ENCODE data around the gene ZBTB47.

The ZBTB47 gene

GRCh38 chr3:42685891-42686820, 32.7 kb downstream of the ZBTB47 start:
- no peak for DNase-seq (ENCODE audit: low read depth)
- H3K4me3 ChIP-seq (ENCODE audit: low read depth, low read length), result no peak overlapping the region
- TF ChIP-seq MYC (IDR thresholded peaks at IDR 0.05; ENCODE audit: low read depth, low read length), result no peak
- no peak for TF ChIP-seq MAX (IDR thresholded peaks at IDR 0.05; ENCODE audit: low read depth, low read length)
- TF ChIP-seq CTCF (IDR thresholded peaks at IDR 0.05; ENCODE audit: low read depth, low read length), result no peak
- TF ChIP-seq POLR2A (IDR thresholded peaks at IDR 0.05; ENCODE audit: extremely low read depth, insufficient read length), result no peak

GRCh38 chr3:42686832-42687650, 33.5 kb downstream of the ZBTB47 start:
- no peak for TF ChIP-seq MYC (IDR thresholded peaks at IDR 0.05; ENCODE audit: low read depth, low read length)
- TF ChIP-seq MAX (IDR thresholded peaks at IDR 0.05; ENCODE audit: low read depth, low read length), result no peak
- no peak for TF ChIP-seq CTCF (IDR thresholded peaks at IDR 0.05; ENCODE audit: low read depth, low read length)
- TF ChIP-seq POLR2A (IDR thresholded peaks at IDR 0.05; ENCODE audit: extremely low read depth, insufficient read length), result no peak
- H3K4me3 ChIP-seq (ENCODE audit: low read depth, low read length), result no peak overlapping the region
- DNase-seq (ENCODE audit: low read depth), result no peak

GRCh38 chr3:42688016-42688415, 34.5 kb downstream of the ZBTB47 start:
- no peak for TF ChIP-seq CTCF (IDR thresholded peaks at IDR 0.05; ENCODE audit: low read depth, low read length)
- TF ChIP-seq POLR2A (IDR thresholded peaks at IDR 0.05; ENCODE audit: extremely low read depth, insufficient read length), result no peak
- no peak for TF ChIP-seq MYC (IDR thresholded peaks at IDR 0.05; ENCODE audit: low read depth, low read length)
- no peak for TF ChIP-seq MAX (IDR thresholded peaks at IDR 0.05; ENCODE audit: low read depth, low read length)
- no peak overlapping the region for H3K4me3 ChIP-seq (ENCODE audit: low read depth, low read length)
- DNase-seq (ENCODE audit: low read depth), result no peak

GRCh38 chr3:42688487-42689420, 35.3 kb downstream of the ZBTB47 start:
- TF ChIP-seq MAX (IDR thresholded peaks at IDR 0.05; ENCODE audit: low read depth, low read length), result no peak
- no peak for TF ChIP-seq MYC (IDR thresholded peaks at IDR 0.05; ENCODE audit: low read depth, low read length)
- no peak for TF ChIP-seq POLR2A (IDR thresholded peaks at IDR 0.05; ENCODE audit: extremely low read depth, insufficient read length)
- no peak for TF ChIP-seq CTCF (IDR thresholded peaks at IDR 0.05; ENCODE audit: low read depth, low read length)
- DNase-seq (ENCODE audit: low read depth), result no peak
- no peak overlapping the region for H3K4me3 ChIP-seq (ENCODE audit: low read depth, low read length)

- no peak overlapping the region for H3K4me3 ChIP-seq (ENCODE audit: low read depth, low read length)
Observed at GRCh38 chr3:42689421-42690014, 36.0 kb downstream of the ZBTB47 start.

More at GRCh38 chr3:42689421-42690014, 36.0 kb downstream of the ZBTB47 start:
- no peak for DNase-seq (ENCODE audit: low read depth)
- TF ChIP-seq MAX (IDR thresholded peaks at IDR 0.05; ENCODE audit: low read depth, low read length) (no peak), POLR2A (IDR thresholded peaks at IDR 0.05; ENCODE audit: extremely low read depth, insufficient read length) (no peak), MYC (IDR thresholded peaks at IDR 0.05; ENCODE audit: low read depth, low read length) (no peak)

All from NB4 (cell line).